ENCODE measurements around the gene ARID1A.
"Not testable (repeated sequence)": the region's sequence is repeated elsewhere in the genome, so short reads cannot be mapped to it uniquely, and the experiment has no call there.

ARID1A gene

GRCh38 chr1:26697978-26698849 is 2.4 kb downstream of the ARID1A start:
- peak; percentile 80 for DNase-seq

GRCh38 chr1:26700711-26701110 is 4.9 kb downstream of the ARID1A start:
- DNase-seq, result no peak

GRCh38 chr1:26701266-26701994 is 5.6 kb downstream of the ARID1A start:
- DNase-seq, result no peak

GRCh38 chr1:26701995-26702679 is 6.3 kb downstream of the ARID1A start:
- DNase-seq, result no peak

GRCh38 chr1:26702680-26703038 is 6.8 kb downstream of the ARID1A start:
- DNase-seq, result no peak

- DNase-seq, result no peak
Observed at GRCh38 chr1:26703478-26703877, 7.7 kb downstream of the ARID1A start.

GRCh38 chr1:26704629-26705028 is 8.8 kb downstream of the ARID1A start:
- no peak for DNase-seq

- DNase-seq, result not testable (repeated sequence)
Observed at GRCh38 chr1:26705227-26705626, 9.4 kb downstream of the ARID1A start.

- no peak for DNase-seq
Observed at GRCh38 chr1:26705788-26706311, 10.0 kb downstream of the ARID1A start.

- no peak for DNase-seq
Observed at GRCh38 chr1:26706315-26706714, 10.5 kb downstream of the ARID1A start.

- DNase-seq, result no peak
Observed at GRCh38 chr1:26710811-26711210, 15.0 kb downstream of the ARID1A start.

GRCh38 chr1:26711777-26712176 is 16.0 kb downstream of the ARID1A start:
- no peak for DNase-seq

- DNase-seq, result no peak
Observed at GRCh38 chr1:26717017-26717491, 21.2 kb downstream of the ARID1A start.

- no peak for DNase-seq
Observed at GRCh38 chr1:26719205-26719604, 23.4 kb downstream of the ARID1A start.

- DNase-seq, result peak; percentile 60
Observed at GRCh38 chr1:26721669-26722355, 26.0 kb downstream of the ARID1A start.

GRCh38 chr1:26723013-26723991 is 27.5 kb downstream of the ARID1A start:
- DNase-seq, result peak; percentile 38

GRCh38 chr1:26724118-26724517 is 28.3 kb downstream of the ARID1A start:
- no peak for DNase-seq

- no peak for DNase-seq
Observed at GRCh38 chr1:26724926-26725325, 29.1 kb downstream of the ARID1A start.

- not testable (repeated sequence) for DNase-seq
Observed at GRCh38 chr1:26725904-26726303, 30.1 kb downstream of the ARID1A start.

GRCh38 chr1:26726784-26727183 is 31.0 kb downstream of the ARID1A start:
- no peak for DNase-seq

- no peak for DNase-seq
Observed at GRCh38 chr1:26727476-26727875, 31.7 kb downstream of the ARID1A start.
